HCT116 (cell line): Measurements from ENCODE around the gene TMEM47. TPM values are rescaled to one million over a fixed set of nuclear protein-coding genes. Genes with fewer than 3 reads are reported as not detected.

ENCODE experiments used
- ATAC-seq: fragments of 200-7000 bp; cut with Tn5 transposase; 2 replicates; pipeline ENCODE4 v1.9.1; 2020; ENCODE audit warnings: mild to moderate bottlenecking, moderate library complexity
- BruUV-seq: library from RNA; stranded (reverse); fragments of 400-500 nt; replicated peaks from 2 replicates; lab custom pipeline; 2021; lab: Mats Ljungman, UMichigan
- CTCF ChIA-PET: fragments of 300-600 bp; sonication (Branson Sonifier 250); formaldehyde crosslinking; loops from one replicate; lab custom pipeline; 2021; ENCODE audit warnings: antibody characterized with exemption; lab: Charles Lee
- POLR2A ChIA-PET: fragments of 300-600, 350-600 bp; sonication (Branson Sonifier 250); formaldehyde crosslinking; loops from one replicate; lab custom pipeline; 2021; ENCODE audit warnings: antibody characterized with exemption; lab: Charles Lee
- RAD21 ChIA-PET, 2 experiments: fragments of 300-600 bp; sonication (Branson Sonifier 250); formaldehyde crosslinking; loops; one replicate each; lab custom pipeline; 2023; ENCODE audit warnings: low total read pairs in 2 of 2; ENCODE audit not compliant: uncharacterized antibody in 2 of 2, unreplicated experiment in 2 of 2, low non-redundant PET in 1 of 2; lab: Charles Lee
- DNase-seq: peaks from one replicate; pipeline ENCODE4 v3.0.0-alpha.2; 2010; ENCODE audit warnings: low read depth, low spot score
- H2AFZ ChIP-seq: fragments of 200-600 bp; shearing (Covaris generic), sonication (generic); 2 replicates; pipeline ENCODE4 v1.6.1; 2017; ENCODE audit warnings: low read depth, mixed run types, mixed read lengths, antibody characterized with exemption, low read length; ENCODE audit not compliant: poor library complexity, severe bottlenecking
- H3K27ac ChIP-seq: 2 replicates; pipeline ENCODE4 v1.5.1; 2012; ENCODE audit warnings: low read depth, low read length
- H3K27me3 ChIP-seq: fragments of 200-600 bp; sonication (generic); 2 replicates; pipeline ENCODE4 v1.6.1; 2016; ENCODE audit warnings: mixed run types, low read length, mixed read lengths; ENCODE audit not compliant: insufficient read depth
- H3K36me3 ChIP-seq, 2 experiments: fragments of 200-500 bp in 1 of 2; fragments of 200-600 bp in 1 of 2; sonication (Bioruptor generic) in 1 of 2; sonication (generic) in 1 of 2; 2 replicates each; pipeline versions ENCODE4 v1.5.1 to v1.6.1; 2014 to 2016; ENCODE audit warnings: low read length in 2 of 2, inconsistent platforms in 1 of 2, mixed read lengths in 1 of 2, mixed run types in 1 of 2; ENCODE audit not compliant: insufficient read depth in 2 of 2, control insufficient read depth in 1 of 2
- H3K4me1 ChIP-seq, 2 experiments: fragments of 200-600 bp in 1 of 2; sonication (generic) in 1 of 2; 2 replicates each; pipeline versions ENCODE4 v1.5.1 to v1.6.1; 2012 to 2017; ENCODE audit warnings: low read length in 2 of 2, inconsistent platforms in 1 of 2, mild to moderate bottlenecking in 1 of 2, mixed read lengths in 1 of 2, mixed run types in 1 of 2, moderate library complexity in 1 of 2; ENCODE audit not compliant: insufficient read depth in 2 of 2, control insufficient read depth in 1 of 2
- H3K4me2 ChIP-seq: fragments of 200-600 bp; sonication (generic); 2 replicates; pipeline ENCODE4 v1.6.1; 2017; ENCODE audit warnings: mixed run types, low read length, mixed read lengths
- H3K4me3 ChIP-seq, 2 experiments: fragments of 200-600 bp in 1 of 2; sonication (generic) in 1 of 2; replicated peaks in 1 of 2; 2 replicates each; pipeline ENCODE4 v1.5.1; 2011 to 2016; ENCODE audit warnings: low read length in 2 of 2, control low read depth in 1 of 2, low read depth in 1 of 2, mild to moderate bottlenecking in 1 of 2, mixed read lengths in 1 of 2, mixed run types in 1 of 2
- H3K79me2 ChIP-seq: fragments of 200-600 bp; sonication (generic); 2 replicates; pipeline ENCODE4 v1.6.1; 2017; ENCODE audit warnings: mild to moderate bottlenecking, mixed run types, low read length, moderate library complexity, mixed read lengths; ENCODE audit not compliant: insufficient read depth
- H3K9ac ChIP-seq: fragments of 200-600 bp; sonication (generic); 2 replicates; pipeline ENCODE4 v1.6.1; 2016; ENCODE audit warnings: low read length, mixed read lengths
- H3K9me2 ChIP-seq: fragments of 200-600 bp; sonication (generic), shearing (Covaris generic); 2 replicates; pipeline ENCODE4 v1.6.1; 2017; ENCODE audit warnings: mixed run types, mild to moderate bottlenecking, moderate library complexity; ENCODE audit not compliant: insufficient read depth
- H3K9me3 ChIP-seq, 2 experiments: fragments of 200-500 bp in 1 of 2; fragments of 200-600 bp in 1 of 2; sonication (Bioruptor generic) in 1 of 2; sonication (generic) in 1 of 2; 2 replicates each; pipeline ENCODE4 v1.6.1; 2014 to 2017; ENCODE audit warnings: low read length in 2 of 2, mixed read lengths in 2 of 2, inconsistent platforms in 1 of 2, low read depth in 1 of 2, mild to moderate bottlenecking in 1 of 2, mixed run types in 1 of 2, moderate library complexity in 1 of 2; ENCODE audit not compliant: control insufficient read depth in 1 of 2, insufficient read depth in 1 of 2
- H4K20me1 ChIP-seq: fragments of 200-600 bp; sonication (generic), shearing (Covaris generic); 2 replicates; pipeline ENCODE4 v1.6.1; 2017; ENCODE audit warnings: mixed run types, mild to moderate bottlenecking, moderate library complexity; ENCODE audit not compliant: insufficient read depth
- CEBPB ChIP-seq: IDR thresholded peaks from 2 replicates; pipeline ENCODE4 v1.6.1; 2012; ENCODE audit warnings: low read depth
- EZH2 ChIP-seq: fragments of 200-600 bp; sonication (generic); IDR thresholded peaks from 2 replicates; pipeline ENCODE4 v1.6.1; 2017; ENCODE audit warnings: antibody characterized with exemption, mixed run types
- EZH2phosphoT487 ChIP-seq: fragments of 200-600 bp; IDR thresholded peaks from 2 replicates; pipeline ENCODE4 v1.6.1; 2018; ENCODE audit warnings: antibody characterized with exemption, borderline replicate concordance
- POLR2AphosphoS5 ChIP-seq: IDR thresholded peaks from 2 replicates; pipeline ENCODE4 v1.6.1; 2011; ENCODE audit warnings: mild to moderate bottlenecking, low read depth, low read length, moderate library complexity
- REST ChIP-seq: IDR thresholded peaks from 2 replicates; pipeline ENCODE4 v1.6.1; 2012; ENCODE audit warnings: low read depth
- SIN3A ChIP-seq: IDR thresholded peaks from 2 replicates; pipeline ENCODE4 v1.6.1; 2012; ENCODE audit warnings: low read depth
- SRF ChIP-seq: IDR thresholded peaks from 2 replicates; pipeline ENCODE4 v1.6.1; 2012; ENCODE audit warnings: low read depth
- intact Hi-C: fragments of 100-400 bp; cut with micrococcal nuclease; formaldehyde crosslinking; loops from 2 replicates; pipeline ENCODE4 v1.10.0; 2022
- total RNA-seq: library from RNA; stranded (reverse); gene quantifications from one replicate; pipeline ENCODE4 v1.2.1, GENCODE V29; 2021; ENCODE audit not compliant: unreplicated experiment

The TMEM47 gene
- total RNA-seq, 1 experiment from 2014 or later: 0.10 TPM

DNA sequence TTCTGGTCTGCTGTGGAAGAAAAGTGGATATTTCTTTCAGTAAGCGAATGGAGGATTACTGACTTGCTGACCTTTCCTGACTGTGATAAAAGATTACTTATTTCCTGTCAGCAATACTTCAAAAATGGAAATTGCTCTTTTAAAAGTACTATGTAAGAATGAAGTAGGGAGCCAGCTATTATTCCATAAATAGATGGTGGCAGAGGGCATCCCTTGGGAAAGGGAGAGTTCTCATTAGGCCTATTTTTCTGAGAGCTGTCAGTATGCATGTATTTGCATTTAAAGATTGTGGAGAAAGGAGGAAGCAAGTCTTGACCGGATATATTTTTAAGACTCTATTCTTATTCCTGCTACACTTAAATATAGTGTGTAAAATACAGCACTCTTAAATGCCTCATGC lies 37.2 kb downstream of the TMEM47 start:
- peaks cover 0 to 4% of the 10 kb centered on the region in 2 experiments; a peak in 1 of 4 replicates for H3K9me3 ChIP-seq
- H3K9ac ChIP-seq: no peak overlapping the region
- no peak overlapping the region for H3K4me3 ChIP-seq
- H3K9me2 ChIP-seq: no peaks in the 10 kb centered on the region
- DNase-seq: no peak
- no peaks in the 10 kb centered on the region for H3K27me3 ChIP-seq
- intact Hi-C loops: no loop called here
- no peaks in the 10 kb centered on the region for H3K79me2 ChIP-seq
- no peak overlapping the region for H3K27ac ChIP-seq
- no peak for ATAC-seq
- no peaks in the 10 kb centered on the region for H3K4me1 ChIP-seq
- H2AFZ ChIP-seq: no peak overlapping the region
- H3K36me3 ChIP-seq: no peaks in the 10 kb centered on the region
- H3K4me2 ChIP-seq: no peak overlapping the region
- BruUV-seq: no TSS peak
- ChIA-PET RAD21 (no interaction called here), POLR2A (no interaction called here)
- TF ChIP-seq SIN3A (no peak), EZH2 (no peak), POLR2AphosphoS5 (no peak)
- TF ChIP-seq, all 23 proteins: peak for 0
- H4K20me1 ChIP-seq: no peaks in the 10 kb centered on the region
- CTCF ChIA-PET: no interaction called here

GRCh38 chrX:34612036-34612435 lies 45.0 kb downstream of the TMEM47 start:
- no peaks in the 10 kb centered on the region for H3K9me2 ChIP-seq
- BruUV-seq: no TSS peak
- no peaks in the 10 kb centered on the region for H3K4me1 ChIP-seq
- ChIA-PET RAD21 (no interaction called here), CTCF (no interaction called here), POLR2A (no interaction called here)
- H3K4me2 ChIP-seq: no peak overlapping the region
- H3K4me3 ChIP-seq: no peak overlapping the region
- no peak overlapping the region for H3K27ac ChIP-seq
- no peak for ATAC-seq
- no peaks in the 10 kb centered on the region for H4K20me1 ChIP-seq
- no peaks in the 10 kb centered on the region for H3K36me3 ChIP-seq
- H3K9me3 ChIP-seq: no peaks in the 10 kb centered on the region
- DNase-seq: no peak
- no peak overlapping the region for H2AFZ ChIP-seq
- H3K27me3 ChIP-seq: no peaks in the 10 kb centered on the region
- H3K9ac ChIP-seq: no peak overlapping the region
- intact Hi-C loops: no loop called here
- TF ChIP-seq CEBPB: no peak
- TF ChIP-seq EZH2phosphoT487: no peak
- no peak for TF ChIP-seq REST
- TF ChIP-seq SRF: no peak
- no peaks in the 10 kb centered on the region for H3K79me2 ChIP-seq
